H1 (cell line): ENCODE data around the gene P2RX2.

Source experiments
- CTCF ChIP-seq, 3 experiments: IDR thresholded peaks; 1 replicate in 2 of 3; 2 replicates in 1 of 3; pipeline versions ENCODE4 v1.5.1 to v1.6.1; 2011; ENCODE audit warnings: low read length in 3 of 3, mild to moderate bottlenecking in 3 of 3, inconsistent platforms in 2 of 3, low read depth in 1 of 3, moderate library complexity in 1 of 3; ENCODE audit not compliant: insufficient read depth in 1 of 3; ENCODE audit errors: control extremely low read depth in 1 of 3
- MAFK ChIP-seq: IDR thresholded peaks from 2 replicates; pipeline ENCODE4 v1.6.1; 2012; ENCODE audit warnings: low read depth, mild to moderate bottlenecking, improper control_type of control experiment, low read length

GRCh38 chr12:132606927-132607326 lies 11.6 kb upstream of the P2RX2 start:
- TF ChIP-seq MAFK (no peak), CTCF (IDR thresholded peaks at IDR 0.05; ENCODE audit: control extremely low read depth in 1 of 3, insufficient read depth in 1 of 3, low read depth in 1 of 3, low read length in 3 of 3) (no peak)
